Suprapubic skin (tissue), 3 donors: ENCODE measurements around the gene APLP2.

ENCODE experiments used
- CTCF ChIP-seq, 2 donors: fragments of 200-600 bp in 1 of 2; fragments of 450-650 bp in 1 of 2; sonication (generic) in 1 of 2; IDR thresholded peaks; one replicate each; pipeline ENCODE4 v1.5.1; 2016 to 2019; ENCODE audit warnings: antibody characterized with exemption in 2 of 2, mild to moderate bottlenecking in 1 of 2, moderate library complexity in 1 of 2
- EP300 ChIP-seq: sonication (generic); formaldehyde crosslinking; IDR thresholded peaks from one replicate; pipeline ENCODE4 v1.6.1; 2017; ENCODE audit warnings: antibody characterized with exemption
- POLR2A ChIP-seq, 2 donors: fragments of 450-650 bp; IDR thresholded peaks; one replicate each; pipeline ENCODE4 v1.6.1; 2017; ENCODE audit warnings: antibody characterized with exemption in 2 of 2, mild to moderate bottlenecking in 2 of 2, moderate library complexity in 2 of 2

- peak; percentile 59 to 89 for TF ChIP-seq POLR2A (IDR thresholded peaks at IDR 0.05)
- TF ChIP-seq CTCF (IDR thresholded peaks at IDR 0.05): no peak
- TF ChIP-seq EP300: no peak
Observed at GRCh38 chr11:130069659-130070108, at the start of gene APLP2.
